Coronary artery (tissue), 2 donors: Measurements from ENCODE around the gene IRAG1.

Source experiments
- DNase-seq: peaks from one replicate; pipeline ENCODE4 v3.0.0-alpha.2; 2017; ENCODE audit warnings: low spot score
- H3K27ac ChIP-seq, 2 donors: fragments of 200-600 bp; sonication (generic); one replicate each; pipeline ENCODE4 v1.5.1; 2016 to 2019
- H3K4me3 ChIP-seq: fragments of 200-600 bp; sonication (generic); 2 replicates; pipeline ENCODE4 v1.5.1; 2016; ENCODE audit warnings: mild to moderate bottlenecking, moderate library complexity
- CTCF ChIP-seq: fragments of 200-600 bp; sonication (generic); IDR thresholded peaks from one replicate; pipeline ENCODE4 v1.5.1; 2019; ENCODE audit warnings: antibody characterized with exemption

The IRAG1 gene

GRCh38 chr11:10720881-10721376 is 27.4 kb upstream of the IRAG1 start:
- H3K27ac ChIP-seq: no peak overlapping the region
- TF ChIP-seq CTCF: no peak

GRCh38 chr11:10719616-10720015 is 26.1 kb upstream of the IRAG1 start:
- TF ChIP-seq CTCF: no peak
- no peak overlapping the region for H3K4me3 ChIP-seq
- DNase-seq: no peak
- H3K27ac ChIP-seq: no peak overlapping the region

More at GRCh38 chr11:10720881-10721376, 27.4 kb upstream of the IRAG1 start:
- DNase-seq: no peak
- no peak overlapping the region for H3K4me3 ChIP-seq

GRCh38 chr11:10716543-10717259 is 23.1 kb upstream of the IRAG1 start:
- Histone ChIP-seq H3K4me3 (no peak overlapping the region), H3K27ac (no peak overlapping the region)
- no peak for TF ChIP-seq CTCF
- DNase-seq: no peak

- no peak overlapping the region for H3K27ac ChIP-seq
- H3K4me3 ChIP-seq: no peak overlapping the region
- DNase-seq: no peak
- no peak for TF ChIP-seq CTCF
Observed at GRCh38 chr11:10716122-10716521, 22.6 kb upstream of the IRAG1 start.

- TF ChIP-seq CTCF: no peak
- no peak for DNase-seq
- H3K4me3 ChIP-seq: no peak overlapping the region
- no peak overlapping the region for H3K27ac ChIP-seq
Observed at GRCh38 chr11:10715571-10715970, 22.0 kb upstream of the IRAG1 start.

GRCh38 chr11:10709299-10710086 is 15.9 kb upstream of the IRAG1 start:
- no peak for DNase-seq
- H3K4me3 ChIP-seq: no peak overlapping the region
- TF ChIP-seq CTCF: no peak
- H3K27ac ChIP-seq: no peak overlapping the region
